Measurements from ENCODE around the gene CNTFR.
"Not testable (repeated sequence)": the region's sequence is repeated elsewhere in the genome, so short reads cannot be mapped to it uniquely, and the experiment has no call there.

Gene CNTFR

GRCh38 chr9:34555002-34555348 is 34.5 kb downstream of the CNTFR start:
- DNase-seq (ENCODE audit: low read depth in 2 of 2): no peak

GRCh38 chr9:34554211-34555001 is 35.1 kb downstream of the CNTFR start:
- no peak for DNase-seq (ENCODE audit: low read depth in 2 of 2)

GRCh38 chr9:34553511-34554021 is 36.0 kb downstream of the CNTFR start:
- no peak for DNase-seq (ENCODE audit: low read depth in 2 of 2)

GRCh38 chr9:34552986-34553385 is 36.5 kb downstream of the CNTFR start:
- no peak for DNase-seq (ENCODE audit: low read depth in 2 of 2)

GRCh38 chr9:34552606-34552981 is 36.9 kb downstream of the CNTFR start:
- DNase-seq (ENCODE audit: low read depth in 2 of 2): no peak

GRCh38 chr9:34551751-34552605 is 37.5 kb downstream of the CNTFR start:
- DNase-seq (ENCODE audit: low read depth in 2 of 2): no peak

- DNase-seq (ENCODE audit: low read depth in 2 of 2): no peak
These were observed 38.7 kb downstream of the CNTFR start for GRCh38 chr9:34550681-34551270.

GRCh38 chr9:34550016-34550680 is 39.4 kb downstream of the CNTFR start:
- no peak for DNase-seq (ENCODE audit: low read depth in 2 of 2)

GRCh38 chr9:34549407-34549732 is 40.2 kb downstream of the CNTFR start:
- DNase-seq (ENCODE audit: low read depth in 2 of 2): no peak

GRCh38 chr9:34547960-34548611 is 41.4 kb downstream of the CNTFR start:
- DNase-seq (ENCODE audit: low read depth in 2 of 2): no peak

GRCh38 chr9:34546834-34547827 is 42.4 kb downstream of the CNTFR start:
- no peak for DNase-seq (ENCODE audit: low read depth in 2 of 2)

GRCh38 chr9:34546102-34546833 is 43.3 kb downstream of the CNTFR start:
- no peak for DNase-seq (ENCODE audit: low read depth in 2 of 2)

GRCh38 chr9:34545497-34545896 is 44.0 kb downstream of the CNTFR start:
- DNase-seq (ENCODE audit: low read depth in 2 of 2): no peak

GRCh38 chr9:34544035-34544434 is 45.5 kb downstream of the CNTFR start:
- no peak for DNase-seq (ENCODE audit: low read depth in 2 of 2)

GRCh38 chr9:34541540-34541939 is 48.0 kb downstream of the CNTFR start:
- DNase-seq (ENCODE audit: low read depth in 2 of 2): no peak

- no peak for DNase-seq (ENCODE audit: low read depth in 2 of 2)
These were observed 48.7 kb downstream of the CNTFR start for GRCh38 chr9:34540827-34541226.

GRCh38 chr9:34536685-34537084 is 52.8 kb downstream of the CNTFR start:
- no peak for DNase-seq (ENCODE audit: low read depth in 2 of 2)

- not testable (repeated sequence) for DNase-seq (ENCODE audit: low read depth in 2 of 2)
These were observed 57.5 kb downstream of the CNTFR start for GRCh38 chr9:34532041-34532440.

GRCh38 chr9:34526026-34526425 is 63.5 kb downstream of the CNTFR start:
- DNase-seq (ENCODE audit: low read depth in 2 of 2): no peak

- DNase-seq (ENCODE audit: low read depth in 2 of 2): no peak
These were observed 65.2 kb downstream of the CNTFR start for GRCh38 chr9:34524349-34524748.

Measured in activated CD8-positive, alpha-beta memory T cell treated with anti-CD3 and anti-CD28 coated beads for 4 hours (primary cell).